ENCODE results near the gene MC1R.

Gene MC1R

GRCh38 chr16:89903908-89904515 lies 14.7 kb upstream of the MC1R start:
- Histone ChIP-seq H3K27me3 (ENCODE audit: low read depth, low read length) (no peaks in the 10 kb centered on the region), H3K4me1 (ENCODE audit: low read length) (no peaks in the 10 kb centered on the region), H3K36me3 (replicated peaks; ENCODE audit: low read depth, low read length) (peaks cover 46% of the 10 kb centered on the region), H3K9ac (ENCODE audit: low read length) (no peak overlapping the region), H3K4me2 (ENCODE audit: low read length) (no peak overlapping the region), H4K20me1 (ENCODE audit: insufficient read depth, low read length) (no peaks in the 10 kb centered on the region), H2AFZ (ENCODE audit: low read depth, low read length) (no peak overlapping the region), H3K27ac (ENCODE audit: low read length) (no peak overlapping the region), H3K4me3 (ENCODE audit: low read length) (no peak overlapping the region), H3K79me2 (ENCODE audit: low read length) (no peaks in the 10 kb centered on the region), H3K9me3 (ENCODE audit: insufficient read depth, low read length) (no peaks in the 10 kb centered on the region)
- TF ChIP-seq EZH2phosphoT487 (IDR thresholded peaks at IDR 0.05; ENCODE audit: low read depth) (no peak), CTCF (IDR thresholded peaks at IDR 0.05; ENCODE audit: low read depth, low read length) (no peak)

- Histone ChIP-seq H3K9ac (ENCODE audit: low read length) (no peak overlapping the region), H3K27ac (ENCODE audit: low read length) (no peak overlapping the region), H3K79me2 (ENCODE audit: low read length) (no peaks in the 10 kb centered on the region), H3K4me2 (ENCODE audit: low read length) (no peak overlapping the region), H3K36me3 (replicated peaks; ENCODE audit: low read depth, low read length) (peaks cover 41% of the 10 kb centered on the region), H3K4me1 (ENCODE audit: low read length) (no peaks in the 10 kb centered on the region), H3K27me3 (ENCODE audit: low read depth, low read length) (no peaks in the 10 kb centered on the region), H3K4me3 (ENCODE audit: low read length) (no peak overlapping the region), H4K20me1 (ENCODE audit: insufficient read depth, low read length) (no peaks in the 10 kb centered on the region), H2AFZ (ENCODE audit: low read depth, low read length) (no peak overlapping the region), H3K9me3 (ENCODE audit: insufficient read depth, low read length) (no peaks in the 10 kb centered on the region)
- TF ChIP-seq EZH2phosphoT487 (IDR thresholded peaks at IDR 0.05; ENCODE audit: low read depth) (no peak), CTCF (IDR thresholded peaks at IDR 0.05; ENCODE audit: low read depth, low read length) (no peak)
Observed at GRCh38 chr16:89904606-89905510, 13.8 kb upstream of the MC1R start.

- peaks cover 35% of the 10 kb centered on the region for H3K36me3 ChIP-seq (replicated peaks; ENCODE audit: low read depth, low read length)
- H3K9ac ChIP-seq (ENCODE audit: low read length) = no peak overlapping the region
- H4K20me1 ChIP-seq (ENCODE audit: insufficient read depth, low read length) = peaks cover 2% of the 10 kb centered on the region; the same call in 1 of the 2 replicates
Observed at GRCh38 chr16:89905511-89906139, 13.0 kb upstream of the MC1R start.

More at GRCh38 chr16:89905511-89906139, 13.0 kb upstream of the MC1R start:
- no peak overlapping the region for H3K27ac ChIP-seq (ENCODE audit: low read length)
- H3K9me3 ChIP-seq (ENCODE audit: insufficient read depth, low read length) = no peaks in the 10 kb centered on the region
- H3K4me2 ChIP-seq (ENCODE audit: low read length) = no peak overlapping the region
- no peaks in the 10 kb centered on the region for H3K79me2 ChIP-seq (ENCODE audit: low read length)
- H2AFZ ChIP-seq (ENCODE audit: low read depth, low read length) = no peak overlapping the region
- no peaks in the 10 kb centered on the region for H3K27me3 ChIP-seq (ENCODE audit: low read depth, low read length)
- H3K4me1 ChIP-seq (ENCODE audit: low read length) = no peaks in the 10 kb centered on the region
- no peak overlapping the region for H3K4me3 ChIP-seq (ENCODE audit: low read length)
- TF ChIP-seq CTCF (IDR thresholded peaks at IDR 0.05; ENCODE audit: low read depth, low read length) = no peak
- TF ChIP-seq EZH2phosphoT487 (IDR thresholded peaks at IDR 0.05; ENCODE audit: low read depth) = no peak
